HG03159 (cell line): ENCODE measurements around the gene ATL3.
"Not testable (repeated sequence)": the region's sequence is repeated elsewhere in the genome, so short reads cannot be mapped to it uniquely, and the experiment has no call there.

Experiments used
- ATAC-seq: cut with Tn5 transposase; IDR thresholded peaks from one replicate; pipeline ENCODE4 v1.9.1; 2021; ENCODE audit warnings: mild to moderate bottlenecking, moderate library complexity; ENCODE audit not compliant: unreplicated experiment

The ATL3 gene

GRCh38 chr11:63682066-63683021 lies 11.2 kb upstream of the ATL3 start:
- peak; percentile 2 for ATAC-seq

DNA sequence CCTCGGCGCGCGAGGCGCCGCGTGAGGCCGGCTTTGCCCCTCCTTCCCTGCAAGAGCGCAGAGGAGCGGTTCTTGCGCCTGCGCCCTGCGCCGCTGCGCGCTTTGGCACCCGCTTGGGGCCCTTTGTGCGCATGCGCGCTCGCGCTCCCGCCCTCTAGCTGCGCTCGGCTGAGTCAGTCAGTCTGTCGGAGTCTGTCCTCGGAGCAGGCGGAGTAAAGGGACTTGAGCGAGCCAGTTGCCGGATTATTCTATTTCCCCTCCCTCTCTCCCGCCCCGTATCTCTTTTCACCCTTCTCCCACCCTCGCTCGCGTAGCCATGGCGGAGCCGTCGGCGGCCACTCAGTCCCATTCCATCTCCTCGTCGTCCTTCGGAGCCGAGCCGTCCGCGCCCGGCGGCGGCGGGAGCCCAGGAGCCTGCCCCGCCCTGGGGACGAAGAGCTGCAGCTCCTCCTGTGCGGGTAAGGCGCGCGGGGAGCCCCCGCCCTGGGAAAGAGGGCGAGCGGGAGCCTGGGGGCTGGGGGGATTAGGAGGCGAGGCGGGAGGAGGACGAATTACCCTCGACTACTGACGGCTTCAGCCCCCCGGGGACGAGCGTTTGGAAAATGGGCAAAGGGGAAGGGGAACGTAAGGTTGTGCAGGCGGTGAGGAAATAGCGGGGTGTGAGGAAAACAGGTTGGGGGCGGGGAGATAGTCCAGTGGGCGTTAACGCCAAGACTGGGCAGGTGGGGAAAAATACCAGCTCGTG lies 10.3 kb upstream of the ATL3 start, which contains the start of gene RTN3:
RTN3 (plus strand) TSS at position 180 of the 745 bp plus-strand sequence; CDS start at position 317, 137 bp downstream.
- peak; percentile 88 for ATAC-seq

DNA sequence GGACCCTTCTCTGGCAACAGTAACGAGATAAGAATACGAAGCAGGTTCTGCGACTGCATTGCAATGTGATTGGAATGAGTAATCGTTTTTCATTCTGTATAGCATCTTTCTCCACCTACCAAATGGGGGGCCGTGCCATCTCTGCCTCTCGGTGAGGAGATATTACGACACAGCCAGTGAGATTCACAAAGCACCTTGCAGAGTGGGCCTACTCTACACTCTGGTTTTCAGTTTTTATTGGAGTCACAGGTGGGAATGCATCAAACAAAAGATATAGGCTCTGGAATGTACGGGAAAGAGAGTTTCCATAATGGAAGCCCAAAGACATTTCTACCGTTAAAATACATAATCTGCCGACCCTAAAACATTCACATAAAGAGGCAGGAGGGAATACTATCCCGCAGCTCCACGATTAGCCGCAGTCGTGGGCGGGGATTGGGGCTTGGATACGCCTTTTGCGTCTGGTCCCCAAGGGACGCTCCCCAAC lies 9.7 kb upstream of the ATL3 start:
- no peak for ATAC-seq

DNA sequence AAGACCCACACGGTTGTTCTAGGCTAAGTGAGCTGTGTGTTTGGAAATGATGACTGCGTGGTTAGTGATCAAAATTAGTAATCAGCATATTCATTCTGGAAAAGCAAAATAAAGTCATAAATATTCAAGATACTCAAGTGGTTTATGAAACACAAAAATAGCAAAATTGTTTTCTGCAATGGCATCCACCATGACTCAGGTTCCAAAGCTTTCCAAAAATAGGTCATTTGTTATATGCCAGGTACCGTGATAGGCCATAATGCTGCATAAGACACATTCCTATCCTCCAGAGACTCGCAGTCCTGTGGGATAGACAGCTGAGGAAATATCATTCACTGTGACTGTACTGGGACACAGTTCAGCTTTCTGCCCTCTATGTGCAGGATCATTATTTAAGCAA lies 2.4 kb upstream of the ATL3 start:
- no peak for ATAC-seq

- ATAC-seq: no peak
Measured at GRCh38 chr11:63672936-63673539, 1.9 kb upstream of the ATL3 start.

DNA sequence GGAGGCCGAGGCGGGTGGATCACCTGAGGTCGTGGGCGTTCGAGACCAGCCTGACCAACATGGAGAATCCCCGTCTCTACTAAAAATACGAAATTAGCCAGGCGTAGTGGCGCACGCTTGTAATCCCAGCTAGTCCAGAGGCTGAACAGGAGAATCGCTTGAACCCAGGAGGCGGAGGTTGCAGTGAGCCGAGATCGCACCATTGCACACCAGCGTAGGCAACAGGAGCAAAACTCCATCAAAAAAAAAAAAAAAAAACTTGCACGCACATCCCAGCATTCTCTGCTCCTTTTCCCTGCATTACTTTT lies 934 bp upstream of the ATL3 start:
- ATAC-seq: no peak

DNA sequence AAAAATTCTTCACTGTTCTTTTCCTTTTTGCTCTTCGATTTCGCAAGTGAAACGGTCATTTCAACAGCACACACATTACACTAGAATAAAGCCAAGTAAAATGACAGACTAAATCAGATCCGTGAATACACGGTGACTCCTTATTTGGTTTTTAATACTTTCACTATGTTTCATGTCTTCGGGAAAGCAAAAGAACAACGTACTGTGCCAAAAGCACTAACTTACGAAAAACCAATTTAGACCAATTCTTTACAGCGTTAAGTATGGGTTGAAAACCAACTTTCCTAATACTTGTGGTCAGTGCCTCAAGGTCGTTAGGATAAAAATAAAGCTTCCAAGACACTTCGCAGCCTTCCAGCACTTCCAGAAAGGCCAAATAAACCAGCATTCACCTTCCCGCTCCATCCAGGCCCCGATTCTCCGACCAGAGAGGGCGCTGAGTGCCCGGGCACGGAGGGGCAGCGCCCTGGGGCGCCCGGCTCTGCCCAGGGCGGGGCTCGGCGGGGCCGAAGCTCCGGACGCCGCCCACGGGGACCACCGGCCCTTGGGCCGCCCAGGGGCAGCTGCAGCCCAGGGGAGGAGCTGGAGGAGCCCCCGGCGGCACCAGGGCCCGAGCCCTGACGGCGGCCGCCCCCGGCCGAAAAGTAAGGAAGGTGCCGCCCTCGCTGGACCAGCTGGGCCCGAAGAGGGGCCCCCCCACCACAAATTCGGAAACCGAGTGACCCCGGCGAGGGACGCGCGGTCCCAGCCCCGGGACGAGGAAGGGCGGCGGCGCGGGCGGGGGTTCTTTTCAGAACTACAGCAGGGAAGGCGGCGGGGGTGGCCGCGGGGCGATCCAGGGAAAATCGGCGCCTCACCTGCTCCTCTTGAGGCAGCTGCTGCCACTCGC lies 499 bp downstream of the ATL3 start:
- peak; percentile 34 for ATAC-seq

DNA sequence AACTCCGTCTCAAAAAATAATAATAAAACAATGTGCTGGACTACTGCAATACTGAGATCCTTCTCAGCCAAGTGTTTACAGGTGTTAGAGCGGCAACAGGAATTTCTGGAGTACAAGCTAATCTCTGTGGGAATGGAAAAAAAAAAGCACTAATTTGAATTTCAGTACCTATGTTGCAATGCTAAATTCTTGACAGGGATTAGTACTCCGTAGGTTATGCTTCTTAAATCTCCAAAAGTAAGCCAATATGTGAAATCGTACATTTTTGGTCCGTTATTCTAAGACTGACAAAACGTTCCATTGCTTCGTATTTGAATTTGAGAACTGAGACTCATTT lies 1.1 kb downstream of the ATL3 start:
- no peak for ATAC-seq

- no peak for ATAC-seq
Measured at GRCh38 chr11:63667995-63668795, 3.0 kb downstream of the ATL3 start.

- no peak for ATAC-seq
Measured at GRCh38 chr11:63666874-63667273, 4.3 kb downstream of the ATL3 start.

DNA sequence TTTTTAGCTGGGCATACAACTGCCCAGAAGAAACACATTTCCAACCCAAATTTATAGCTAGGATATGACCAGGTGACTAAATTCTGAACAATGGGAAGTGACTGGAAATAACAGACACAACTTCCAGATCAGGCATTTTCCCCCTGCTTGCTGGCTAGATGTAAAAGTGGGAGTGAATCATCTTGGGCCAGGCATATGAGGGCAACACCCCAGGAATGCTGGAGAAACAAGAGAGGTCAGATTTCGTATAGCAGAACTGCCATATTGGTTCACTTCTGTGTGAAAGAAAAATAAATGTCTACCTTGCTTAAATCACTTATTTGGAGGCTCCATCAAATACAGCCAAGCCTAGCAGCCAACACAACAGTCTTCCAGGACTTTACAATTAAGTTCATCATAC lies 7.4 kb downstream of the ATL3 start:
- no peak for ATAC-seq

DNA sequence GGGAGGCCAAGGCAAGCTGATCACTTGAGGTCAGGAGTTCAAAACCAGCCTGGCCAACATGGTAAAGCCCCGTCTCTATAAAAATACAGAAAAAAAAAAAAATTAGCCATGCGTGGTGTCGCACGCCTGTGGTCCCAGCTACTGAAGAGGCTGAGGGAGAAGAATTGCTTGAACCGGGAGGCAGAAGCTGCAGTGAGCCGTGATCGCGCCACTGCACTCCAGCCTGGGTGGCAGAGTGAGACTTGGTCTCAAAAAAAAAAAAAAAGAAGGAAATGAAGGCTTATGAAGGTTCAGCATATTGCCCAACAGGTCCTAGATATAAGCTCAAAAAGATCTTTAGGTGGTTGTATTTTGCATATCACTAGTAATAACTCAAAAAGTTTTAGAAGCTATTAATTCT lies 10.2 kb downstream of the ATL3 start:
- ATAC-seq: no peak

DNA sequence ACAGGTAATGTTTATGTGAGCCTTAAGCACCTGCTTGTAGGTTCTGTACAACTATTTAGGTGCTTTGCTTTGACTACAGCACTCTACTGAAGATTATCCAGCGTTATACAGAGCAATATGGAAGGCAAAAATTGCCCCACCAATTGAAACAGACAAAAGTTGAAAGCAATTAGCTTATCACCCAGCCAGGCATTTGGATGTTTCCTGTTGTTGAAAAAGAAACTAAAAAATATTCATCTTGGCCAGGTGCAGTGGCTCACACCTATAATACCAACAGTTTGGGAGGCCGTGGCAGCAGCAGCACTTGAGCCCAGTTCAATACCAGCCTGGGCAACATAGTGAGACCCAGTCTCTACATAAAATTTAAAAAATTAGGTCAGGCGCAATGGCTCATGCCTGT lies 18.5 kb downstream of the ATL3 start:
- no peak for ATAC-seq

- no peak for ATAC-seq
Measured at GRCh38 chr11:63643205-63643604, 28.0 kb downstream of the ATL3 start.

- ATAC-seq: no peak
Measured at GRCh38 chr11:63641727-63642126, 29.4 kb downstream of the ATL3 start.

DNA sequence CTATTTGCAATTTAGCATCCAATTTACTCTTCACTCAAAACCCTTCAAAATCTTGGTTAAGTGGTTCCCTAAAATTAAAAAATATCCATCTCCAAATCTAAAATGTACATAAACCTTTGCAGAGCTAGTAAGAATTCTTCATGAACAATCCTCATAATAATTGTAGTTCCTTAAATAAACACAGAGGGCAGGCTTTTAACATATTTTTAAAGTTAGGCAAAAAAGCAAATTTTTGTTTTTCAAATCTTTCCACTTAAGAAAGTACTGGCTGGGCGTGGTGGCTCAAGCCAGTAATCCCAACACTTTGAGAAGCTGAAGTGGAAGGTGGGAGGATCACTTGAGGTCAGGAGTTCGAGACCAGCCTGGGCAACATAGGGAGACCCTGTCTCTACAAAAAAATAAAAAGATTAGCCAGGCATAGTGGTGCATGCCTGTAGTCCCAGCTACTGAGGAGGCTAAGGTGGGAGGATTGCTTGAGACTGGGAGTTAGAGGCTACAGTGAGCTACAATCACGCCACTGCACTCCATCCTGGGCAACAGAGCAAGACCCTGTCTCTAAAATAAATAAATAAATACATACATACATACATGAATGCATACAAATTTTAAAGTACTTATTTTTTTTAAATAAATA lies 31.9 kb downstream of the ATL3 start:
- no peak for ATAC-seq

GRCh38 chr11:63638436-63638835 lies 32.7 kb downstream of the ATL3 start:
- ATAC-seq: not testable (repeated sequence)

DNA sequence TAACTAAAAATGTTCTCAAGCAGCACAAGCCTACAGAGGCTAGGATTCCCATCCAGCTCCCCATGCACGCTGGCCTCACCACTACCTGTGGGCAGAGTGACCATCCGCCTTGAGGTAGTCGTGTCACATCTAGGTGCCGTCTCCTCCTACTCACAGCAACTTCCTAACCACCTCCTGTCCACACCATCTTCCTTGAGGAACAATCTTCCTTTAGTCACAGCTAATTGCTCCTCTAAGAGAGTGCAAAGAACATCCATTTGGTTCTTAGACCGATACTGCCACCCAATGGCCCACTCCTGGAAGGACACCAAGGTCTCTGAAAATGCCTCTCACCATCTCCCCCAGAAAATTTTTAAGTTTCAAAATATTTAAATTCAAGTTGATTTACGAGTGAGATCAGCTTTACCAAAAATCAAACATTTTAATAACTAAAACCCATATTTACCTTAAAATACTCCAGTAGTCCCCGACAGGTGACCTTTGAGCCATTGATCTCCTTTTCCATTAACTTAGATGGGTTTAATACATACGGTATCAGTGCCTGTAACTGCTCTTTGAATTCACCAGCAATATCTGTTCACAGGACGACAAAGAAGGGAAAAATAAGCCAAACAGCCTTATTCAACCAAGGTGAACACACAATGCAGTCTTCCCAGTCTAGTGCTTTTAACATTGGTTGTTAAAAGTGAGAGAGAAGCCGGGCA lies 35.3 kb downstream of the ATL3 start:
- ATAC-seq: no peak

DNA sequence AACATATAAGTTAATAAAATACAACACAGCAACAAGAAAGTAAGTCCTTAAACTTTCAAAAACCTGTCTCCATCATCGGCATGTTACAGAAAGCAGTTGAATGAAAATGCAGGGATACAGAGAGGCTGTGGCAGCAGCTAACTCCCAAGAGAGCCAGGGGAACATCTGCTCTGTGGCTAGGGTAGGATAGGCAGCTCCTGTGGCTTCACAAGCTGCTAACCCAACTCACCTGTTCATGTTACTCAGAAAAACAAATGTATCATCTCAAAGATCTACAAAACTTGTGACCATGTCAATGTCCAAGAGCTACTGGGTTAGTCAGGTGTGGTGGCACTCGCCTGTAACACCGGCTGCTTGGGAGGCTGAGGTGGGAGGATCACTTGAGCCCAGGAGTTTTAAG lies 41.8 kb downstream of the ATL3 start:
- ATAC-seq: no peak
